Tibial nerve (tissue), 4 donors: ENCODE results near the gene NANP. TPM values are rescaled to one million over a fixed set of nuclear protein-coding genes. Genes with fewer than 3 reads are reported as not detected.
"Not testable (repeated sequence)": the region's sequence is repeated elsewhere in the genome, so short reads cannot be mapped to it uniquely, and the experiment has no call there.

Experiments used
- DNase-seq, 2 donors: peaks; one replicate each; pipeline ENCODE4 v3.0.0-alpha.2; 2019; ENCODE audit warnings: low spot score in 2 of 2
- H3K27ac ChIP-seq, 4 donors: fragments of 200-600 bp; sonication (generic) in 3 of 4; one replicate each; pipeline ENCODE4 v1.5.1; 2017 to 2019; ENCODE audit warnings: mild to moderate bottlenecking in 1 of 4
- H3K27me3 ChIP-seq, 2 donors: fragments of 200-600 bp; sonication (generic) in 1 of 2; one replicate each; pipeline versions ENCODE4 v1.5.1 to v1.6.0; 2017 to 2019
- H3K36me3 ChIP-seq, 3 donors: fragments of 200-600 bp; sonication (generic); one replicate each; pipeline ENCODE4 v1.5.1; 2018 to 2019
- H3K4me1 ChIP-seq, 4 donors: fragments of 200-600 bp; sonication (generic) in 3 of 4; one replicate each; pipeline ENCODE4 v1.5.1; 2017 to 2019
- H3K4me3 ChIP-seq, 4 donors: fragments of 200-600 bp; sonication (generic) in 3 of 4; one replicate each; pipeline ENCODE4 v1.5.1; 2017 to 2019; ENCODE audit warnings: mild to moderate bottlenecking in 1 of 4, moderate library complexity in 1 of 4
- H3K9me3 ChIP-seq, 4 donors: fragments of 200-600 bp; sonication (generic) in 3 of 4; one replicate each; pipeline ENCODE4 v1.5.1; 2017 to 2019
- CTCF ChIP-seq, 5 experiments: fragments of 200-600 bp in 3 of 5; fragments of 450-650 bp in 2 of 5; sonication (generic) in 3 of 5; IDR thresholded peaks; one replicate each; pipeline ENCODE4 v1.5.1; 2016 to 2019; ENCODE audit warnings: antibody characterized with exemption in 5 of 5, mild to moderate bottlenecking in 3 of 5, moderate library complexity in 2 of 5
- EP300 ChIP-seq, 2 donors: sonication (generic); formaldehyde crosslinking; IDR thresholded peaks; one replicate each; pipeline ENCODE4 v1.6.1; 2017; ENCODE audit warnings: antibody characterized with exemption in 2 of 2, mild to moderate bottlenecking in 1 of 2
- POLR2A ChIP-seq, 2 donors: fragments of 450-650 bp; IDR thresholded peaks; one replicate each; pipeline ENCODE4 v1.6.1; 2017; ENCODE audit warnings: antibody characterized with exemption in 2 of 2, mild to moderate bottlenecking in 2 of 2, moderate library complexity in 2 of 2
- WGBS, 2 donors: methylation state at CpG; one replicate each; pipeline ENCODE4 v1.1.5; 2018; 5-methylcytosine and 5-hydroxymethylcytosine counted together
- total RNA-seq, 4 donors: library from RNA; depleted of rRNA; stranded (reverse); fragments of >200 nt; gene quantifications; one replicate each; pipeline ENCODE4 v1.1.0, GENCODE V29; 2016

The NANP gene
- total RNA-seq, 4 donors from 2014 or later, result 2.5 to 3.6 (median 2.9) TPM

- Histone ChIP-seq H3K4me3 (no peak overlapping the region), H3K9me3 (no peaks in the 10 kb centered on the region)
These were observed 30.7 kb upstream of the NANP start for GRCh38 chr20:25654487-25654886.

GRCh38 chr20:25652866-25653265, 29.1 kb upstream of the NANP start:
- peaks cover 0 to 36% (median 0%) of the 10 kb centered on the region in 3 donors for H3K36me3 ChIP-seq
- not testable (repeated sequence) for H3K9me3 ChIP-seq, H3K4me1 ChIP-seq, H3K27ac ChIP-seq, H3K4me3 ChIP-seq, H3K27me3 ChIP-seq, DNase-seq
- 94 to 96% methylated on average over 4 of the region's 4 CpGs for WGBS, 2 donors

More at GRCh38 chr20:25654487-25654886, 30.7 kb upstream of the NANP start:
- no peak for TF ChIP-seq POLR2A (IDR thresholded peaks at IDR 0.05)
- TF ChIP-seq EP300 (IDR thresholded peaks at IDR 0.05), result no peak
- TF ChIP-seq CTCF (IDR thresholded peaks at IDR 0.05), result no peak
- Histone ChIP-seq H3K27me3 (no peaks in the 10 kb centered on the region), H3K36me3 (peaks cover 0 to 20% (median 0%) of the 10 kb centered on the region in 3 donors), H3K27ac (no peak overlapping the region), H3K4me1 (no peaks in the 10 kb centered on the region)
- no peak for DNase-seq

DNA sequence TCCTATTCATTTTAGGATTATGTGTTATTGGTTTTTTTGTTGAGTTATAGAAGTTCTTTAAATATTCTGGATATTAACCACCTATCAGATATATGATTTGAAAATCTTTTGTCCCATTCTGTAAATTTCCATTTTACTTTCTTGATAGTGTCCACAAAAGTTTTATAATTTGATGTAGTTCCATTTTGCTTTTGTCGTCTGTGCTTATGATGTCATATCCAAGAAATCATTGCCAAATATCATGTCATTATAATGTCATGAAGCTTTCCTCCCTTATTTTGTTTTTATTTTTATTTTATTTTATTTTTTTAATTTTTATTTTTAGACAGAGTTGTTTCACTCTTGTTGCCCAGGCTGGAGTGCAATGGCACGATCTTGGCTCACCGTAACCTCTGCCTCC, 21.0 kb upstream of the NANP start:
- Histone ChIP-seq H3K4me3 (no peak overlapping the region), H3K9me3 (peaks cover 0 to 14% (median 5%) of the 10 kb centered on the region in 4 donors), H3K36me3 (peaks cover 0 to 70% (median 0%) of the 10 kb centered on the region in 3 donors), H3K27me3 (no peaks in the 10 kb centered on the region), H3K27ac (no peak overlapping the region), H3K4me1 (no peaks in the 10 kb centered on the region)
- no peak for DNase-seq
- TF ChIP-seq EP300 (IDR thresholded peaks at IDR 0.05), result no peak
- TF ChIP-seq POLR2A (IDR thresholded peaks at IDR 0.05), result no peak
- TF ChIP-seq CTCF (IDR thresholded peaks at IDR 0.05), result no peak
- 96 to 97% methylated on average over 3 of the region's 3 CpGs for WGBS, 2 donors

- H3K27me3 ChIP-seq, result no peaks in the 10 kb centered on the region
- no peak for TF ChIP-seq POLR2A (IDR thresholded peaks at IDR 0.05)
- TF ChIP-seq CTCF (IDR thresholded peaks at IDR 0.05), result no peak
- TF ChIP-seq EP300 (IDR thresholded peaks at IDR 0.05), result no peak
- DNase-seq, result no peak
- peaks cover 0 to 14% (median 5%) of the 10 kb centered on the region in 4 donors for H3K9me3 ChIP-seq
- H3K4me1 ChIP-seq, result no peaks in the 10 kb centered on the region
- no peak overlapping the region for H3K4me3 ChIP-seq
- no peak overlapping the region for H3K27ac ChIP-seq
- peaks cover 0 to 60% (median 0%) of the 10 kb centered on the region in 3 donors for H3K36me3 ChIP-seq
These were observed 19.9 kb upstream of the NANP start for GRCh38 chr20:25643716-25644115.

DNA sequence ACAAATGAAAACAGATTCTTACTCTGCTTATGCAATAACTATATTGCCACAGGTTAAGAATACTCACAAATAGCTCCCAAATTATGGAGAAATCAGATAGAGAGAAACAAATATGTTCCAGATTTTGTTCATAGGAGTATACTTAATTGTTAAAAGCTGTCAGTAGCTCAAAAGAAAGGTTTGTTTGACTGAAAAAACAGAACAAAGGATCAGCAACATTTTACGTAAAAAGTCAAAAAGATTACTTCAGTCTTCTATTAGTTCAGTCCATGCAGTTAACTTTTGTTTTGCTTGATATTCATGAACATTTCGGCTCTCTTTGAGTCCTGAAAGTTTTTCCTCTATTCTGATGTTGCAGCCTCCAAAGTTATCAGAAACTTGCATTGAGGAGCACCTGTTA, 13.4 kb upstream of the NANP start:
- Histone ChIP-seq H3K36me3 (peaks cover 0 to 42% (median 0%) of the 10 kb centered on the region in 3 donors), H3K4me3 (no peak overlapping the region), H3K27me3 (no peaks in the 10 kb centered on the region), H3K4me1 (no peaks in the 10 kb centered on the region), H3K27ac (no peak overlapping the region), H3K9me3 (no peaks in the 10 kb centered on the region)
- 92 to 94% methylated on average over 2 of the region's 2 CpGs for WGBS, 2 donors
- DNase-seq, result no peak
- TF ChIP-seq CTCF (IDR thresholded peaks at IDR 0.05), result no peak
- no peak for TF ChIP-seq EP300 (IDR thresholded peaks at IDR 0.05)
- TF ChIP-seq POLR2A (IDR thresholded peaks at IDR 0.05), result no peak
